ENCODE results near the gene EDN1. TPM values are rescaled to one million over a fixed set of nuclear protein-coding genes. Genes with fewer than 3 reads are reported as not detected.

Gene EDN1
- total and polyA plus RNA-seq, 2 donors (not counting 1 experiment from before 2014, with no cell fraction given) = 0.17 to 10.1 TPM

GRCh38 chr6:12271594-12271993 lies 18.6 kb upstream of the EDN1 start:
- Histone ChIP-seq H3K27ac (ENCODE audit: insufficient read depth, low read length) (no peak overlapping the region), H3K4me1 (ENCODE audit: control insufficient read depth, extremely low read depth, insufficient read depth, low read length) (no peaks in the 10 kb centered on the region), H3K36me3 (ENCODE audit: control insufficient read depth, insufficient read depth, low read length) (no peaks in the 10 kb centered on the region), H3K4me2 (ENCODE audit: extremely low read depth, insufficient read depth, low read length) (no peak overlapping the region), H3K9me3 (ENCODE audit: control insufficient read depth, insufficient read depth, low read depth, low read length) (no peaks in the 10 kb centered on the region), H3K27me3 (ENCODE audit: control insufficient read depth, insufficient read depth, low read length) (no peaks in the 10 kb centered on the region), H3K9ac (ENCODE audit: insufficient read depth, low read length) (no peak overlapping the region), H2AFZ (ENCODE audit: low read length) (no peak overlapping the region), H3K4me3 (replicated peaks in 1 of 4; ENCODE audit: control extremely low read depth in 1 of 4, insufficient read depth in 1 of 4, low read depth in 3 of 4, low read length in 4 of 4) (no peak overlapping the region), H4K20me1 (ENCODE audit: control insufficient read depth, extremely low read depth, insufficient read depth, low read length) (no peaks in the 10 kb centered on the region), H3K79me2 (ENCODE audit: control insufficient read depth, insufficient read depth, low read length) (no peaks in the 10 kb centered on the region)
- TF ChIP-seq CTCF (conservative IDR thresholded peaks at IDR 0.05 in 1 of 2, IDR thresholded peaks at IDR 0.05 in 1 of 2; ENCODE audit: low read depth in 1 of 2, low read length in 2 of 2) (no peak), EZH2 (IDR thresholded peaks at IDR 0.05; ENCODE audit: low read length, missing control alignments) (no peak)
- DNase-seq (ENCODE audit: low read depth in 2 of 2) = no peak

DNA sequence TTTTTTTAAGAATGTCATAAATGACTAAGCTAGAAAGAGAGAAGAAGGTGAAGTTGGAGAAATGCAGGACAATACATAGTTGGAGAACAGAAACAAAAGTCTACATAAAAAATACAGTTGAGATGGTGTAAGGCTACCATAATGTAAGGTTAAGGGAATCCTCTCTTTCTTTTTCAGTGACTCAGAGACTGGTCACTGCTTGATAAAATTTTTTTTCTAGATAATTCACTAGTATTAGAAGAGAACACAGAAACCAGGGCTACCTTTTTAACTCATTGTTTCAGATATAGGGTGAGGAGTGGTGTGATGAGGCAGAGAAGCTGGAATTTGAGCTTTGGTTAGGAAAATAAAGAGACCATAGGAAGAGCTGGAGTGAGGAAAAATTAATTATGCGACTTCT lies 18.2 kb upstream of the EDN1 start:
- Histone ChIP-seq H3K27me3 (ENCODE audit: control insufficient read depth, insufficient read depth, low read length) (no peaks in the 10 kb centered on the region), H3K4me3 (replicated peaks in 1 of 4; ENCODE audit: control extremely low read depth in 1 of 4, insufficient read depth in 1 of 4, low read depth in 3 of 4, low read length in 4 of 4) (no peak overlapping the region), H3K79me2 (ENCODE audit: control insufficient read depth, insufficient read depth, low read length) (no peaks in the 10 kb centered on the region), H3K36me3 (ENCODE audit: control insufficient read depth, insufficient read depth, low read length) (no peaks in the 10 kb centered on the region), H3K4me2 (ENCODE audit: extremely low read depth, insufficient read depth, low read length) (no peak overlapping the region), H3K4me1 (ENCODE audit: control insufficient read depth, extremely low read depth, insufficient read depth, low read length) (no peaks in the 10 kb centered on the region), H4K20me1 (ENCODE audit: control insufficient read depth, extremely low read depth, insufficient read depth, low read length) (no peaks in the 10 kb centered on the region), H3K9me3 (ENCODE audit: control insufficient read depth, insufficient read depth, low read depth, low read length) (no peaks in the 10 kb centered on the region), H3K9ac (ENCODE audit: insufficient read depth, low read length) (no peak overlapping the region), H3K27ac (ENCODE audit: insufficient read depth, low read length) (no peak overlapping the region), H2AFZ (ENCODE audit: low read length) (no peak overlapping the region)
- DNase-seq (ENCODE audit: low read depth in 2 of 2) = peak in 1 of 2 donors; percentile 15
- TF ChIP-seq CTCF (conservative IDR thresholded peaks at IDR 0.05 in 1 of 2, IDR thresholded peaks at IDR 0.05 in 1 of 2; ENCODE audit: low read depth in 1 of 2, low read length in 2 of 2) = no peak
- TF ChIP-seq EZH2 (IDR thresholded peaks at IDR 0.05; ENCODE audit: low read length, missing control alignments) = no peak

DNA sequence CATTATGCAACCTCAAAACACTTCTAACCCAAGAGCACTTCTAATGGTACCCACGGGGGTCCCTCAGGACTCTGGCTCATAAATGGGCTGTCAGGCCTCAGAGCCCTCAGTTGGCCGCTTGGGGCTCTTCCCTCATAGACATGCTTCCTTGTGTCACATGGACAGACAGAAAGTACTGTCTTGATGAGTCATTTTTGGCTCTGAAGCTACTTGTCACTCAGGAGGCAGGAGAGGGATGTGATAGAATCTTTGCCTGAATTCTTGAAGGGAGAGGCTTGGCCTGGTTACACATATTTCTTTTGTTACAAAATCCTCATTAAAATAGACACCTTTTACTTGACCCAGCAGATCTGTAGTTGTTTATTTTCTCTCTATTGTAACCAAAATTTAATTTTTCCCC lies 15.1 kb upstream of the EDN1 start:
- no peak overlapping the region for H3K4me3 ChIP-seq (replicated peaks in 1 of 4; ENCODE audit: control extremely low read depth in 1 of 4, insufficient read depth in 1 of 4, low read depth in 3 of 4, low read length in 4 of 4)
- DNase-seq (ENCODE audit: low read depth in 2 of 2) = peak in 1 of 2 donors; percentile 63
- peaks cover 5% of the 10 kb centered on the region for H3K4me1 ChIP-seq (ENCODE audit: control insufficient read depth, extremely low read depth, insufficient read depth, low read length)
- no peaks in the 10 kb centered on the region for H3K79me2 ChIP-seq (ENCODE audit: control insufficient read depth, insufficient read depth, low read length)
- no peaks in the 10 kb centered on the region for H3K9me3 ChIP-seq (ENCODE audit: control insufficient read depth, insufficient read depth, low read depth, low read length)
- no peak overlapping the region for H3K9ac ChIP-seq (ENCODE audit: insufficient read depth, low read length)
- H3K27me3 ChIP-seq (ENCODE audit: control insufficient read depth, insufficient read depth, low read length) = no peaks in the 10 kb centered on the region
- H3K27ac ChIP-seq (ENCODE audit: insufficient read depth, low read length) = no peak overlapping the region
- H3K4me2 ChIP-seq (ENCODE audit: extremely low read depth, insufficient read depth, low read length) = no peak overlapping the region
- TF ChIP-seq EZH2 (IDR thresholded peaks at IDR 0.05; ENCODE audit: low read length, missing control alignments) (no peak), CTCF (conservative IDR thresholded peaks at IDR 0.05 in 1 of 2, IDR thresholded peaks at IDR 0.05 in 1 of 2; ENCODE audit: low read depth in 1 of 2, low read length in 2 of 2) (no peak)
- H2AFZ ChIP-seq (ENCODE audit: low read length) = no peak overlapping the region
- no peaks in the 10 kb centered on the region for H3K36me3 ChIP-seq (ENCODE audit: control insufficient read depth, insufficient read depth, low read length)
- H4K20me1 ChIP-seq (ENCODE audit: control insufficient read depth, extremely low read depth, insufficient read depth, low read length) = no peaks in the 10 kb centered on the region

All from fibroblast of lung (primary cell).